ENCODE data around the gene PROZ. TPM values are rescaled to one million over a fixed set of nuclear protein-coding genes. Genes with fewer than 3 reads are reported as not detected.

PROZ gene

Small RNA genes lying within 50 kb of the gene (small RNA-seq; reads per million reads assigned to genes)
- not detected for gene AL137002.1 (ENCODE audit: low read depth)
